GM18505 (cell line): ENCODE measurements around the gene HLCS.

ENCODE experiments used
- ATAC-seq: cut with Tn5 transposase; IDR thresholded peaks from one replicate; pipeline ENCODE4 v1.9.1; 2021; ENCODE audit not compliant: unreplicated experiment
- POLR2A ChIP-seq: IDR thresholded peaks from 4 replicates; pipeline ENCODE4 v1.6.1; 2011; ENCODE audit warnings: borderline replicate concordance; ENCODE audit not compliant: insufficient read depth, insufficient read length; ENCODE audit errors: extremely low read depth

Gene HLCS

DNA sequence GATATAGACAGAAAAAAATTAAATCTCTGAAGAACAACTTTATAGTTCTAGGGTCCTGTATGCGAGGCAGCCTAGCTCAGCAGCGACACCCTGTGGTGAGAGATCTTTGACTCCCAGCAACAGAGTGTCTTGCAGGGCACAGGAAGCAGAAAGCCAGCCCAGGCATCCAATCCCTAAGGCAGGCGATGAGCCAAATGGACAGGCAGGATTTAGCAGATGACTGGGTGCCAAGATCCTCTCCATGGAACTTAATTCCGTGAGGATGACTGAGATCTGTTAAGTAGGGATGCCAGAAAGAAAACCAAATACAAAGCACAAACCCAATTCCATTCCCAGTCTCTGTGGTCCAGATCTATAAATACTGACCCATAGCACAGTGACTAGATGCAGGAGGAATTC, 38.8 kb downstream of the HLCS start:
- ATAC-seq: no peak
- no peak for TF ChIP-seq POLR2A

DNA sequence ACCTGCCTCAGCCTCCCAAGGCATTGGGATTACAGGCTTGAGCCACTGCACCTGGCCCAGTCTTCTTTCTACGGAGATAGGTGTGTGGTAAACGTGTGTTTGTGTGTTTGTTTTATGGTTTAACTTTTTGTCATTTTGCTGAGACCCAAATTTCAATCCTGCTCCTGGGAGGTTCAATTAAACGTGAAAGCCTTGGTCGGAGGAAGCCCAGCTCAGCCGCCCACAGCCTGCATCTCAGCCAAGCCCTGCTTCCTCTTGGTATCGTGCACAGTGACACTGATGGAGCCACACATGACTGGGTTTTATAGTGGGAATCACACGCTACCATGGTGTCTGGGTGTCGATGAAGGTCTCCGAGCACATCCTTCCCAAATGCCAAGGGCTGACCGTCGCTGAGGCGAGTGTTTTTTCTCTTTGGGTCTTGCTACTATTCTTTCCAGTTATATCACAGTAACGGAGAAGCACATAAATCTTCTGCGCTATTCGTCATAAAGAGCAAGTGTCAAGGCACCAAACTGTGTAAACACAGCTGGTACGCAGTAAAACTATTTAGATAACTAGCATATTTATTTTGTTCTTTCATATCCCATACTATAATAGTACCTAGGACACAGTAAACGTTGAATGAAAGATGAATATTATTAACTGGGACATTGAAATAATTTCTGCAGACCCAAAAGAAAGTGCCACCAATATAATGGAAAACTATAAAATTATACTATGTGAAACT, 39.3 kb downstream of the HLCS start:
- no peak for TF ChIP-seq POLR2A

GRCh38 chr21:36923270-36923669, 43.2 kb downstream of the HLCS start:
- no peak for ATAC-seq
- no peak for TF ChIP-seq POLR2A

More for the DNA sequence above, 39.3 kb downstream of the HLCS start:
- ATAC-seq: no peak

DNA sequence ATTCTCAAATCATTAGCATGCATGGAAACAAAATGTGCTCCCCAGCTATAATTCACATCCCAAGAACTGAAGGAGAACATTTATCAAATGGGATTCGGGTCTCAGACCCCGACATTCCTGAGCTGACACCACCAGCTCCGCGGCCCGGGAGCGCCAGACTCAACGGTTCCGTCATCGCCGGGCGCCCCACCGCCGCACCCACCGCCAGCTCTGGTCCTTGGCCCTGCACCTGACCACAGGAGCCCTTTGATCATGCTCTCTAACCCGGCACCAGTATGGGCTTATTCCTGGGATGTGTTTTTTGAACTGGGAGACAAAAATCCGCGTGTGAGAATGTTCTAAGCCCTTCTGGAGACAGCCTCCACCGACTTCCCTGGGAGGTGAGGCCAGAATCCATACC, 43.6 kb downstream of the HLCS start:
- TF ChIP-seq POLR2A: no peak
- ATAC-seq: no peak

DNA sequence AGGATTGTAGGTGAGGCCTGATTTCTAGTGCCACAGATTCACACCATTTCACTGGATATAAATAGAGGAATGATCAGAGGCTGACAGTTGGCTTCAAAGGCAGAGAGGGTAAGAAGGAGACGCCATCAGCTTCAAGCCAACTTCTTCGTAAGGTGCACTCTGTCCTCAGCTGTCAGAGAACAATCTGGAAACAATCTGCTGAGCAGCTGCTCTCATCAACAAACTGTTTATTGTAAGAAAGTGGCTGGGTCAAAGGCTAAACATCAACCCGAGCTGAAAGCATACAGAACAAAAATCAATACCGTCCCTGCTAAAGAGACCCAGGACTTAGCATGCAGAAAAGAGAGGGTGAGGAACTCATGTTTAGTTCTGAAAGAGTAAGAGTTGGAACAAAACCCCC, 48.2 kb downstream of the HLCS start:
- no peak for TF ChIP-seq POLR2A
- ATAC-seq: no peak

- no peak for TF ChIP-seq POLR2A
- no peak for ATAC-seq
These were observed 48.9 kb downstream of the HLCS start for GRCh38 chr21:36917471-36918158.

DNA sequence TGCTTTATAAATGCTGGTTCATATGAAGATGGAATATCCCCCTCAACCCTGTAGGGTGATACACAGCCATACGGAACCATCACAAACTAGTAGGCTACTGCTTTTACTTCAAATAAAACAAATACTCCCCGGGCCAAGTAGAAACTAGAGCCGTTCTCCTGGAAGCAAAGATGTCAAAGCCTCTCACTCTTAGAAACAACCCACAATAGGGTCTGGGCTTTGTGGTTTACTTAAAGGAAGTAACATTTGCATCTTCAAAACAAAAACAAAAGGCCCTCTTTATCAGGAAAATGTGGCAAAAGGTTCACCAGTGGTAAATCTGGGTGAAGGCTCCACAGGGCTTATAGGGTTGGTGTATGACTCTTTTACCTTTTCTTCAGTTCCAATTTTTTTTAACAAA, 49.8 kb downstream of the HLCS start:
- TF ChIP-seq POLR2A: no peak
- no peak for ATAC-seq

- no peak for ATAC-seq
- TF ChIP-seq POLR2A: no peak
These were observed 50.7 kb downstream of the HLCS start for GRCh38 chr21:36915696-36916245.

DNA sequence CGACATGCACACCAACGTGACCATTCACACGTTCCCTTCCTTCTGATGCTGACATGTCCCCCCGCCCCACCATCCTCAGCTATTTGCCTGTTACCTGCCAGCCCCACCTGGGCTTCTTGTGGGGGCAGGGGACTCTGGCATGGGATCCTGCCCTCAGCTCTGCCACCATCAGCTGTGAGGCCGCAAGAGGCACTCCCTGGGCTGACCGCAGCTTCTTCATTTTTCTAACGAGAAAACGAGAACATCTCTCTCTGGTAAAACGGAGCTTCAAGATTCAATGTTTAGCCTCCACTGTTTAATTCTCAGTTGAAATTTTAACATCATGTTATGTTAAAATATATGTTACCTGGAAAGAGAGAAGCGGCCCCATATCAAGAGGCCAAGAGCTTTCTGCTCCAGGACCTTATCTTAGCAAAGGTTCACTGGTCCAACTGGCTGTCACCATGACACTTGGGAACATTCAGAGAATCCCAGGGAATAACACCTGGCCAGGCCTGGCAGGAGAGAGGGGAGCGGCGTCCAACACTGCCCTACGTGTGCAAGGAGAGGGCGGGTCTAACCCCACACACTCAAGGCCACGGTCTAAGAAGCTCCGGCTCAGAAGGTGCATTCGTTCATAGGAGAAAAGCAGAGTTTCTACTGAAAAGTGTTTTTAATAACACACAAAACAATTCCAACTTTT, 51.3 kb downstream of the HLCS start:
- ATAC-seq: no peak
- TF ChIP-seq POLR2A: no peak

GRCh38 chr21:36914244-36915013, 52.0 kb downstream of the HLCS start:
- ATAC-seq: no peak
- TF ChIP-seq POLR2A: no peak

DNA sequence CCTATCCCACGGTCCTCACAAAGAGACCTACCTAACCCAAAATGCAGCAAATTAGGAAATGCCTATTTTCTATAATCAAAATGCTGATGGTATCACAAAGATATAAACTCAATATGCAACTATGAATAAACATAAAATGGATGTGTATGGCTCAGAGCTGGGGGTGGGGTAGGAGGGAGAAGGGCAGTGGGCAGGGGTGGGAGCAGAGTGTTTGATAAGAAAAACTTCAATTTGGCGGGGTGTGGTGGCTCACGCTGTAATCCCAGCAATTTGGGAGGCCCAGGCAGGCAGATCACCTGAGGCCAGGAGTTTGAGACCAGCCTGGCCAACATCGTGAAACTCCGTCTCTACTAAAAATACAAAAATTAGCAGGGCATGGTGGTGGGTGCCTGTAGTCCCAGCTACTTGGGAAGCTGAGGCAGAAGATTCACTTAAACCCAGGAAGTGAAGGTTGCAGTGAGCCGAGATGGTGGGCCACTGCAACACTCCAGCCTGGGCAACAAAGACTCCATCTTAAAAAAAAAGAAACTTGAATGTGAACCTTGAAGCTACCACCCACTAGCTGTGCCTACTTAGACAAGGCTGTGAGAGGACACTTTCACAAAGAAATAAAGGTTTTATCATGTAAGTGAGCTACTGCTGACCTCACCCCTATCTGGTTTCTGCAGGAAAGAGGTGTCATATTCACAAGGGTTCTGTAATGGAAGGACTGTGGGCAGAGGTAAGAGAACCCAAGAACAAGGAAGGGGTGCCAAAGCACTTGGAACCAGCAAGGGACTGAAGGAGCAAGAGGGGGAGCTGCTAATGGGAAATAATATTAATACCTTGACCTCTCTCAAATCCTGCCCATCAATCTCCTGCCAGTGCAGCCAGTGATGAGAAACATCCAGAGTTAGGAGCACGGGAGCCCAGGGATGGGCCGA, 53.0 kb downstream of the HLCS start:
- ATAC-seq: no peak
- no peak for TF ChIP-seq POLR2A
